Measurements from ENCODE around the gene SLC22A15. TPM values are rescaled to one million over a fixed set of nuclear protein-coding genes. Genes with fewer than 3 reads are reported as not detected.

SLC22A15 gene
- under 1 TPM; 0.40 to 0.60 TPM for total RNA-seq

DNA sequence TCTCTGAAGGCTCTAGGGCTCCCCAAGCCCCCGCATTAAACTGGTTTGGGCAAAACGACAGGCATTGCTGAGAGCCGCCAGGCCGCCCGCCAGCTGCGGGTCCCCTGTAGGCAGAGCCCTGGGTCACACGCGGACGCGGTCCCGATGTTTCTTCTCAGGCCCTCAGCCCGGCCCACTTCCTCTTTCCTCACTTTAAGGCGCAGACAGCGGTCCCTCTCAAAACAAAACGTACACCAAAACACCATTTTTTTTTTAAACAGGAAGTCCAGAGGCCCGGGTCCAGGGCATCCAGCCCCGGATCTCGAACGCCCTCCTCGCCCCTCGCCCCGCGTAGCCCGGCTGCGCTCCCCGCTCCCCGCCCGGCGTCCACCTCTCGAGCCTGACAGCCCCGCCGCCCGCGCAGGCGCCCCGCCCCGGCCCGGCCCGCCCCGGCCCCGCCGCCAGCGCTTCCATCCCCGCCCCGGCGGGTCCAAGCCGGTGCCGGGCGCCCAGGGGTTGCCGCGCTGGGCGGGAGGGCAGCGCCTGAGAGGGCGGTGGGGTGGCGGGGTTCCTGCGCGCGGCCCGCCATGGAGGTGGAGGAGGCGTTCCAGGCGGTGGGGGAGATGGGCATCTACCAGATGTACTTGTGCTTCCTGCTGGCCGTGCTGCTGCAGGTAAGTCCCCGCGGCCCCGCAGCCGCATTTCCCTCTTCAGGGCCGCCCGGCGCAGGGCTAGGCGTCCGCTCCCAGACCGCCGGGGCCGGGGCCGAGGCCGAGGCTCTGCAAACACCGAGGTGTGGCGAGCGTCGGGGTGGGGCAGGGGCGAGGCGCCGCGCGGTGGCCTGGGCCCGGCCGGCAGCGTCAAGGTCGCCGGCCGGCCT is at the start of gene SLC22A15:
Gene SLC22A15 (plus strand): TSS at position 452 of the 859 bp plus-strand sequence. CDS start 115 bp downstream, at position 567.
- POLR2A ChIA-PET: no interaction called here
- H3K4me3 Mint-ChIP-seq: peak within 1 kb of the TSS; percentile 83
- H3K4me1 Mint-ChIP-seq (ENCODE audit: low read depth): peaks cover 4% of the 10 kb centered on the region
- peak; percentile 62 for DNase-seq
- H3K27ac Mint-ChIP-seq: peak within 1 kb of the TSS; percentile 68
- H3K9me3 Mint-ChIP-seq (ENCODE audit: insufficient read depth): no peaks in the 10 kb centered on the region
- CTCF ChIA-PET: no interaction called here
- ATAC-seq: peak; percentile 86
- H3K36me3 Mint-ChIP-seq (ENCODE audit: low read depth): no peaks in the 10 kb centered on the region
- H3K27me3 Mint-ChIP-seq (ENCODE audit: low read depth): peaks cover 48% of the 10 kb centered on the region

DNA sequence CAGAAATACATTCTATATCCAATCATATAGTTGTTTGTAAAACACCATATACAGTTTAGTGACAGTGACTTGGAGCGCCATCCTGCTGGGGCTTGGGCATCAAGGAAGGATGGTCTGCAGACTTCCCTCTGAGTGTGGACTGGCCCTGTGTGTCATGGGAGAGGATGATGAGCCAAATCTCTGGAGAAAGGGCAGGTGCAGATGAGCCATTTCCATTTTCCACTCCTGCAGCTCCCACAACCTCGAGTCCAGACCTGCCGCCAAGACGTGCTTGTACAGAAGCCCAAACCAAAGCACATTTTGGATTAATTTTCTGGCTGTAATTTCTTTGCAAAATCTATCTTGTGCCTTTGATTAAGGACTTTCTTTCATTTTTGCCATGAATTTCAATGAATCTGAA is 48.3 kb upstream of the SLC22A15 start:
- Mint-ChIP-seq H3K4me3 (no peak overlapping the region), H3K27ac (no peak overlapping the region), H3K27me3 (ENCODE audit: low read depth) (peaks cover 13% of the 10 kb centered on the region), H3K9me3 (ENCODE audit: insufficient read depth) (no peaks in the 10 kb centered on the region), H3K36me3 (ENCODE audit: low read depth) (no peaks in the 10 kb centered on the region), H3K4me1 (ENCODE audit: low read depth) (peaks cover 6% of the 10 kb centered on the region)
- ATAC-seq: no peak
- ChIA-PET CTCF (no interaction called here), POLR2A (no interaction called here)
- DNase-seq: no peak

DNA sequence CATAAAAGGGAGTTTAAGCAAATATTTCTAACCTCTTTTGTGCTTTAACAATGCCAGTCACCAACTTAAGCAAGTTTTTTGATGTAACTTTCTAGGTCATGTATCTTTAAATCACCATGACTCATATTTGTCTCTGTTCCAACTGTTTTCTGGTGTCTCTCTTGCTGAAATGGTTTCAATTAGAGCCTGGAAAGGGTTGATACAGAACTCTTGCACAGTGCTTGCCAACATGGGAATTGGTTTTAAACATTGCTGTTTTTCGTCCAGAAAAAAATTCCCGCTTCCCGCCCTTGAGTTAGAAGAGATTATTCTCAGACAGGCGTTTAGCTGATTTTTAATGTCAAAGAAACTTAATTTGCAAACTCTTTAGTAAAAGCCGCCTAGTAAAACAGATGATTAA is 46.4 kb upstream of the SLC22A15 start:
- CTCF ChIA-PET: no interaction called here
- ATAC-seq (no peak), DNase-seq (no peak)
- Mint-ChIP-seq H3K4me3 (no peak overlapping the region), H3K4me1 (ENCODE audit: low read depth) (peaks cover 2% of the 10 kb centered on the region), H3K9me3 (ENCODE audit: insufficient read depth) (no peaks in the 10 kb centered on the region), H3K36me3 (ENCODE audit: low read depth) (no peaks in the 10 kb centered on the region), H3K27me3 (ENCODE audit: low read depth) (peaks cover 6% of the 10 kb centered on the region), H3K27ac (no peak overlapping the region)
- POLR2A ChIA-PET: no interaction called here

- Mint-ChIP-seq H3K4me3 (no peak overlapping the region), H3K27me3 (ENCODE audit: low read depth) (peaks cover 6% of the 10 kb centered on the region), H3K36me3 (ENCODE audit: low read depth) (no peaks in the 10 kb centered on the region), H3K27ac (no peak overlapping the region), H3K9me3 (ENCODE audit: insufficient read depth) (no peaks in the 10 kb centered on the region), H3K4me1 (ENCODE audit: low read depth) (no peaks in the 10 kb centered on the region)
- ChIA-PET POLR2A (no interaction called here), CTCF (no interaction called here)
- no peak for ATAC-seq
- DNase-seq: no peak
Measured at GRCh38 chr1:115933625-115934024, 42.7 kb upstream of the SLC22A15 start.

GRCh38 chr1:115939455-115939854 is 36.9 kb upstream of the SLC22A15 start:
- CTCF ChIA-PET: interaction anchor here (0.8 kb wide), 1 partner anchor 23 kb away, joined by 3 read pairs; no protein-coding TSS in a partner anchor

DNA sequence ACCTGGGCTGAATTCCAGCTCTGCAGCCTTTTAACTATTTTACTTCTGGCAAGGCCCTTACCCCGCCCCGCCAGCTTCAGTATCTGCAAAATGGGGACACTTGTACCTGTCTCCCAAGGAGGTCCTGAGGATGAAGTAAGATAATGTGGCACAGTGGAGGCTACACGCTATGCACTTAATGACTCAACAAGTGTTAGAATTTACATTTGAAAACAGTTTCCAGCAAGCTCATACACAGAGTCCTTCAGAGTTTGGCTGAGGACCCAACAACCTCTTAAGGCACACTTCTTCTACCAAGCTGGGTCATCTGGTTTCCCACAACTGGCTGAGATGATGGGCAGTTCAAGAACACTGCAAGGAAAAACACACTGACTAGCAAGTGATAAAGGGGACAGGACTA is 30.2 kb upstream of the SLC22A15 start:
- Mint-ChIP-seq H3K27ac (no peak overlapping the region), H3K4me1 (ENCODE audit: low read depth) (no peaks in the 10 kb centered on the region), H3K27me3 (ENCODE audit: low read depth) (peaks cover 16% of the 10 kb centered on the region), H3K9me3 (ENCODE audit: insufficient read depth) (no peaks in the 10 kb centered on the region), H3K36me3 (ENCODE audit: low read depth) (no peaks in the 10 kb centered on the region), H3K4me3 (no peak overlapping the region)
- no peak for DNase-seq
- ChIA-PET POLR2A (no interaction called here), CTCF (no interaction called here)
- no peak for ATAC-seq

More at GRCh38 chr1:115939455-115939854, 36.9 kb upstream of the SLC22A15 start:
- no peak for ATAC-seq
- POLR2A ChIA-PET: no interaction called here
- no peak overlapping the region for H3K27ac Mint-ChIP-seq
- H3K9me3 Mint-ChIP-seq (ENCODE audit: insufficient read depth): no peaks in the 10 kb centered on the region
- H3K4me1 Mint-ChIP-seq (ENCODE audit: low read depth): no peaks in the 10 kb centered on the region
- no peak for DNase-seq
- no peak overlapping the region for H3K4me3 Mint-ChIP-seq
- H3K27me3 Mint-ChIP-seq (ENCODE audit: low read depth): peaks cover 9% of the 10 kb centered on the region
- no peaks in the 10 kb centered on the region for H3K36me3 Mint-ChIP-seq (ENCODE audit: low read depth)

GRCh38 chr1:115949156-115949555 is 27.2 kb upstream of the SLC22A15 start:
- Mint-ChIP-seq H3K4me1 (ENCODE audit: low read depth) (peaks cover 4% of the 10 kb centered on the region), H3K27ac (no peak overlapping the region), H3K27me3 (ENCODE audit: low read depth) (peaks cover 16% of the 10 kb centered on the region), H3K9me3 (ENCODE audit: insufficient read depth) (no peaks in the 10 kb centered on the region), H3K4me3 (no peak overlapping the region), H3K36me3 (ENCODE audit: low read depth) (no peaks in the 10 kb centered on the region)
- DNase-seq (no peak), ATAC-seq (no peak)
- ChIA-PET CTCF (no interaction called here), POLR2A (no interaction called here)

DNA sequence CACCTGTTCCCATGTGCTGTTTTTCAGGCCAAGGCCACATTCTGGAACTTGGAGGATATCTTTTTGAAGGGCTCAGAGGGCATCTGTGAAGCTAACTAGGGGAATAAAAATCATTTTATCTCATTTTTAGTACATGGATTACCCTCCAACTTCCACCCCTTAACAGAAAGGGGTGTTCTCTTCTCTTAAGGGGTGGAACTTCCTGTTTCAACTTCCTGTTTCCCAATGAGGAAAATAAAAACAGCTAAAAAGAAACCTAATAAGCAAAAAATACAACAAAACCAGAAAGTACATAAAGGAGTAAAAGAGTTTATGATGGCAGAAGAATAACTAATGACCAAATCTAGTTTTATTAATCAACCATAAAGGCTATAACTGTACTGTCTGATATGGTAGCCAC is 24.8 kb upstream of the SLC22A15 start:
- Mint-ChIP-seq H3K27ac (no peak overlapping the region), H3K4me1 (ENCODE audit: low read depth) (peaks cover 4% of the 10 kb centered on the region), H3K4me3 (no peak overlapping the region), H3K27me3 (ENCODE audit: low read depth) (peaks cover 15% of the 10 kb centered on the region), H3K9me3 (ENCODE audit: insufficient read depth) (no peaks in the 10 kb centered on the region), H3K36me3 (ENCODE audit: low read depth) (no peaks in the 10 kb centered on the region)
- CTCF ChIA-PET: interaction anchor here (1.0 kb wide), 1 partner anchor 69 kb away, joined by 3 read pairs; no protein-coding TSS in a partner anchor
- ATAC-seq: no peak
- DNase-seq: no peak
- POLR2A ChIA-PET: no interaction called here

- H3K36me3 Mint-ChIP-seq (ENCODE audit: low read depth): no peaks in the 10 kb centered on the region
- peaks cover 4% of the 10 kb centered on the region for H3K4me1 Mint-ChIP-seq (ENCODE audit: low read depth)
- ATAC-seq (no peak), DNase-seq (no peak)
- CTCF ChIA-PET: no interaction called here
- POLR2A ChIA-PET: no interaction called here
- no peak overlapping the region for H3K4me3 Mint-ChIP-seq
- H3K9me3 Mint-ChIP-seq (ENCODE audit: insufficient read depth): no peaks in the 10 kb centered on the region
- H3K27ac Mint-ChIP-seq: no peak overlapping the region
- peaks cover 22% of the 10 kb centered on the region for H3K27me3 Mint-ChIP-seq (ENCODE audit: low read depth)
Measured at GRCh38 chr1:115952547-115952946, 23.8 kb upstream of the SLC22A15 start.

DNA sequence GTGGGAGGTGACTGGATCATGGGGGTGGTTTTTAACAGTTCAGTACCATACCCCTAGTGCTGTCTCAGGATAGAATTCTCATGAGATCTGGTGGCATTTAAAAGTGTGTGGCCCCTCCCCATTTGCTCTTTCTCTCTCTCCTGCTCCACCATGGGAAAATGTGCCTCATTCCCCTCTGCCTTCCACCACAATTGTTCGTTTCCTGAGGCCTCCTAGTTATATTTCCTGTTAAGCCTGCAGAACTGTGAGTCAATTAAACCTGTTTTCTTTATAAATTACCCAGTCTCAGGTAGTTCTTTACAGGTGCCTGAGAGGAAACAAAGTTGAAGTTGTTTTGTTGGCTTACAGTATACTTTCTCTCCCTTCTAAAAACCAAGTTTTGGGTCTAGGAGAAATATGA is 23.1 kb upstream of the SLC22A15 start:
- no peaks in the 10 kb centered on the region for H3K9me3 Mint-ChIP-seq (ENCODE audit: insufficient read depth)
- H3K4me1 Mint-ChIP-seq (ENCODE audit: low read depth): peaks cover 4% of the 10 kb centered on the region
- H3K27ac Mint-ChIP-seq: no peak overlapping the region
- no peak overlapping the region for H3K4me3 Mint-ChIP-seq
- no peaks in the 10 kb centered on the region for H3K36me3 Mint-ChIP-seq (ENCODE audit: low read depth)
- CTCF ChIA-PET: no interaction called here
- no peak for ATAC-seq
- H3K27me3 Mint-ChIP-seq (ENCODE audit: low read depth): peaks cover 25% of the 10 kb centered on the region
- POLR2A ChIA-PET: no interaction called here
- DNase-seq: no peak

GRCh38 chr1:115954684-115955083 is 21.6 kb upstream of the SLC22A15 start:
- DNase-seq: no peak
- ChIA-PET CTCF (no interaction called here), POLR2A (no interaction called here)
- ATAC-seq: no peak
- H3K9me3 Mint-ChIP-seq (ENCODE audit: insufficient read depth): no peaks in the 10 kb centered on the region
- H3K36me3 Mint-ChIP-seq (ENCODE audit: low read depth): no peaks in the 10 kb centered on the region
- H3K4me1 Mint-ChIP-seq (ENCODE audit: low read depth): peaks cover 4% of the 10 kb centered on the region
- peaks cover 25% of the 10 kb centered on the region for H3K27me3 Mint-ChIP-seq (ENCODE audit: low read depth)
- H3K27ac Mint-ChIP-seq: no peak overlapping the region
- H3K4me3 Mint-ChIP-seq: no peak overlapping the region

- peaks cover 24% of the 10 kb centered on the region for H3K27me3 Mint-ChIP-seq (ENCODE audit: low read depth)
- no peak overlapping the region for H3K27ac Mint-ChIP-seq
- H3K4me3 Mint-ChIP-seq: no peak overlapping the region
- H3K4me1 Mint-ChIP-seq (ENCODE audit: low read depth): peaks cover 4% of the 10 kb centered on the region
- ATAC-seq (no peak), DNase-seq (no peak)
- no peaks in the 10 kb centered on the region for H3K36me3 Mint-ChIP-seq (ENCODE audit: low read depth)
- CTCF ChIA-PET: no interaction called here
- POLR2A ChIA-PET: no interaction called here
- no peaks in the 10 kb centered on the region for H3K9me3 Mint-ChIP-seq (ENCODE audit: insufficient read depth)
Measured at GRCh38 chr1:115955228-115955627, 21.1 kb upstream of the SLC22A15 start.

- POLR2A ChIA-PET: no interaction called here
- Mint-ChIP-seq H3K4me1 (ENCODE audit: low read depth) (no peaks in the 10 kb centered on the region), H3K36me3 (ENCODE audit: low read depth) (no peaks in the 10 kb centered on the region), H3K9me3 (ENCODE audit: insufficient read depth) (no peaks in the 10 kb centered on the region), H3K27ac (no peak overlapping the region), H3K4me3 (no peak overlapping the region), H3K27me3 (ENCODE audit: low read depth) (peaks cover 37% of the 10 kb centered on the region)
- CTCF ChIA-PET: interaction anchor here (1.1 kb wide), 1 partner anchor 22 kb away, joined by 5 read pairs; no protein-coding TSS in a partner anchor
- DNase-seq: no peak
- ATAC-seq: no peak
Measured at GRCh38 chr1:115958866-115959265, 17.4 kb upstream of the SLC22A15 start.
